ENCODE results near the gene STXBP5. TPM values are rescaled to one million over a fixed set of nuclear protein-coding genes. Genes with fewer than 3 reads are reported as not detected.

STXBP5 gene
- total and polyA plus RNA-seq, 2 of the 4 experiments (the other 2 are of a cell fraction): 13.2 to 46.4 TPM

GRCh38 chr6:147297663-147298316, 93.6 kb downstream of the STXBP5 start:
- Histone ChIP-seq H3K9me1 (ENCODE audit: insufficient read depth, low read length) (no peaks in the 10 kb centered on the region), H2AFZ (replicated peaks; ENCODE audit: low read length, poor library complexity) (no peak overlapping the region), H3K4ac (ENCODE audit: low read depth, low read length) (no peak overlapping the region), H3K79me1 (ENCODE audit: low read depth in 1 of 2, low read length in 2 of 2) (no peaks in the 10 kb centered on the region; a peak in 1 of 4 replicates), H2BK5ac (ENCODE audit: low read depth, low read length, poor library complexity, severe bottlenecking) (no peak overlapping the region), H2BK20ac (ENCODE audit: low read depth, low read length) (no peak overlapping the region), H4K5ac (ENCODE audit: low read depth, low read length) (no peak overlapping the region), H3K27me3 (ENCODE audit: control insufficient read depth, insufficient read depth, low read length) (no peaks in the 10 kb centered on the region), H3K36me3 (ENCODE audit: control insufficient read depth, insufficient read depth, low read length) (peaks cover 12% of the 10 kb centered on the region), H3K4me1 (ENCODE audit: control insufficient read depth, insufficient read depth, low read length) (no peaks in the 10 kb centered on the region), H2AK5ac (ENCODE audit: low read depth, low read length) (no peak overlapping the region), H2AK9ac (replicated peaks; ENCODE audit: low read depth, low read length, poor library complexity) (no peak overlapping the region), H4K8ac (ENCODE audit: low read depth in 2 of 2, low read length in 2 of 2) (no peak overlapping the region), H3K27ac (ENCODE audit: insufficient read depth, low read length) (no peak overlapping the region), H4K20me1 (ENCODE audit: insufficient read depth, low read length) (no peaks in the 10 kb centered on the region), H3K4me3 (ENCODE audit: insufficient read depth, low read depth, low read length) (no peak overlapping the region), H3K18ac (ENCODE audit: low read depth, low read length) (no peak overlapping the region), H3K9me3 (ENCODE audit: control insufficient read depth, insufficient read depth, low read length) (peaks cover 11% of the 10 kb centered on the region), H3K56ac (ENCODE audit: extremely low read depth, insufficient read depth, low read length) (no peak overlapping the region), H4K91ac (ENCODE audit: insufficient read depth, low read depth, low read length) (no peak overlapping the region), H3K4me2 (ENCODE audit: low read depth, low read length) (no peak overlapping the region), H3K14ac (replicated peaks; ENCODE audit: low read depth, low read length) (no peak overlapping the region), H3K9ac (ENCODE audit: low read depth, low read length) (no peak overlapping the region), H3K23ac (ENCODE audit: low read depth, low read length) (no peak overlapping the region), H2BK15ac (ENCODE audit: low read depth, low read length) (no peak overlapping the region), H2BK120ac (ENCODE audit: low read depth, low read length) (no peak overlapping the region)
- no CpG with 5 or more reads among the region's 3 CpGs for WGBS, 2 experiments (ENCODE audit: extremely low coverage in 2 of 2, insufficient read length in 1 of 2)
- ATAC-seq (ENCODE audit: low read depth) (no peak), DNase-seq (peak; percentile 26)
- POLR2A ChIA-PET (ENCODE audit: unreplicated experiment): no interaction called here
- dilution Hi-C loops (cut with HindIII; ENCODE audit: low sequenced_read_pairs, unreplicated experiment): no loop called here
- in situ Hi-C loops (cut with MboI; ENCODE audit: low sequenced_read_pairs): no loop called here
- no TSS peak for BruUV-seq (replicated peaks)
- TF ChIP-seq USF2 (IDR thresholded peaks at IDR 0.05; ENCODE audit: low read depth, low read length) (no peak), MXI1 (IDR thresholded peaks at IDR 0.05; ENCODE audit: borderline replicate concordance, low read depth, low read length) (no peak), POLR2A (IDR thresholded peaks at IDR 0.05; ENCODE audit: low read depth, low read length) (no peak), CEBPB (IDR thresholded peaks at IDR 0.05; ENCODE audit: low read depth, low read length) (no peak), CHD1 (IDR thresholded peaks at IDR 0.05; ENCODE audit: low read depth, low read length) (no peak)
- intact Hi-C loops (cut with micrococcal nuclease): no loop called here
- CTCF ChIA-PET: no interaction called here

Measured in IMR-90 (cell line).